ENCODE results near the gene FRMD5.

GRCh38 chr15:44195151-44195740, at the start of gene FRMD5:
- peak; percentile 62; the same call in 1 of the 2 replicates for TF ChIP-seq POLR2AphosphoS5 (IDR thresholded peaks at IDR 0.05; ENCODE audit: borderline replicate concordance, low read depth, low read length)
- no peak for TF ChIP-seq EZH2 (IDR thresholded peaks at IDR 0.05)
- TF ChIP-seq FOXP2 (optimal IDR thresholded peaks at IDR 0.05; ENCODE audit: control extremely low read depth, extremely low read length, insufficient read depth): no peak
